Measurements from ENCODE around the gene CHMP2A. TPM values are rescaled to one million over a fixed set of nuclear protein-coding genes. Genes with fewer than 3 reads are reported as not detected.

The CHMP2A gene
- total and polyA plus RNA-seq, 2 of the 13 experiments (the other 11 are each of a cell fraction or from before 2014, with no cell fraction given): 49.7 to 55.0 TPM

DNA sequence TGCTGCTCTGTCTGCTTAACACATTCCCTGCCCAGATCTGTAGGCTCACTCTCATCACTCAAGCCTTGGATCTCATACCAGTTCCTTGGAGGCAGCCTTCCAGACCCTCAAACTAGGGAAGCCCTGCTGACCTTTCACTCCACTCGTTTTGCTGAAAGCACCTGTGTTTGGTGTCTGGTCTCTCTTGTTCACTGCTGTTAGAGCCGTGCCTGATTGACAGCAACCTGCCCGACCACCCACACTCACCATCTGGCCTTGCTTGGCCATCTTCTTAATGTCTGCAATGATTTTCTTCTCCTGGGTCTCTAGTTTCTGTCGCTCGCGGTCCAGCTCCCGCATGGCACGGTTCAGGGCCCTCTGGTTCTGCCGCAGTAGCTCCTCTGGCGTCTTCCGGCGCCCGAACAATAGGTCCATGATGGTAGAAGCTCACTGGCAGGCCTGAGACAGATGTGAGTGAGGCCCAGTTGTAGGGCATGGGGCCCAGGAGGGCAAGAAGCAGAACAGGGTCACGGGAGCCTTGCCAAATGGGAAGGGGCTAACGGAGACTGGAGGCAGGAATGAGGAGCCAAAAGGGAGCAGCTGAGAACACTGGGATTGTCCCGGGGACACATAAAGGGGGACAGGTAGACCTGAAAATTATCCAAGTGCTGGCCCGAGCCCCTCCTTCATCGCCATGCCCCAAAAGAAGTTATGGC is 959 bp downstream of the CHMP2A start (continued):
- TF ChIP-seq SALL1 (CRISPR knock-in tag; IDR thresholded peaks at IDR 0.05) (0 out of 2 replicates have a peak, but pooled peaks have one; percentile 19), PCBP2 (optimal IDR thresholded peaks at IDR 0.05; ENCODE audit: low read depth, low read length, poor library complexity, severe bottlenecking) (no peak), GZF1 (CRISPR knock-in tag; IDR thresholded peaks at IDR 0.05) (no peak), ZNF160 (CRISPR knock-in tag; IDR thresholded peaks at IDR 0.05) (no peak), ZNF891 (CRISPR knock-in tag; IDR thresholded peaks at IDR 0.05) (0 out of 2 replicates have a peak, but pooled peaks have one; percentile 22), ZNF430 (CRISPR knock-in tag; IDR thresholded peaks at IDR 0.05) (0 out of 2 replicates have a peak, but pooled peaks have one; percentile 19)
- TF ChIP-seq, protein P1, sequence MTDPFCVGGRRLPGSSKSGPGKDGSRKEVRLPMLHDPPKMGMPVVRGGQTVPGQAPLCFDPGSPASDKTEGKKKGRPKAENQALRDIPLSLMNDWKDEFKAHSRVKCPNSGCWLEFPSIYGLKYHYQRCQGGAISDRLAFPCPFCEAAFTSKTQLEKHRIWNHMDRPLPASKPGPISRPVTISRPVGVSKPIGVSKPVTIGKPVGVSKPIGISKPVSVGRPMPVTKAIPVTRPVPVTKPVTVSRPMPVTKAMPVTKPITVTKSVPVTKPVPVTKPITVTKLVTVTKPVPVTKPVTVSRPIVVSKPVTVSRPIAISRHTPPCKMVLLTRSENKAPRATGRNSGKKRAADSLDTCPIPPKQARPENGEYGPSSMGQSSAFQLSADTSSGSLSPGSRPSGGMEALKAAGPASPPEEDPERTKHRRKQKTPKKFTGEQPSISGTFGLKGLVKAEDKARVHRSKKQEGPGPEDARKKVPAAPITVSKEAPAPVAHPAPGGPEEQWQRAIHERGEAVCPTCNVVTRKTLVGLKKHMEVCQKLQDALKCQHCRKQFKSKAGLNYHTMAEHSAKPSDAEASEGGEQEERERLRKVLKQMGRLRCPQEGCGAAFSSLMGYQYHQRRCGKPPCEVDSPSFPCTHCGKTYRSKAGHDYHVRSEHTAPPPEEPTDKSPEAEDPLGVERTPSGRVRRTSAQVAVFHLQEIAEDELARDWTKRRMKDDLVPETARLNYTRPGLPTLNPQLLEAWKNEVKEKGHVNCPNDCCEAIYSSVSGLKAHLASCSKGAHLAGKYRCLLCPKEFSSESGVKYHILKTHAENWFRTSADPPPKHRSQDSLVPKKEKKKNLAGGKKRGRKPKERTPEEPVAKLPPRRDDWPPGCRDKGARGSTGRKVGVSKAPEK (CRISPR knock-in tag; IDR thresholded peaks at IDR 0.05; ENCODE audit: borderline replicate concordance): no peak
- TF ChIP-seq, protein P2, sequence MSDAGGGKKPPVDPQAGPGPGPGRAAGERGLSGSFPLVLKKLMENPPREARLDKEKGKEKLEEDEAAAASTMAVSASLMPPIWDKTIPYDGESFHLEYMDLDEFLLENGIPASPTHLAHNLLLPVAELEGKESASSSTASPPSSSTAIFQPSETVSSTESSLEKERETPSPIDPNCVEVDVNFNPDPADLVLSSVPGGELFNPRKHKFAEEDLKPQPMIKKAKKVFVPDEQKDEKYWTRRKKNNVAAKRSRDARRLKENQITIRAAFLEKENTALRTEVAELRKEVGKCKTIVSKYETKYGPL (CRISPR knock-in tag; IDR thresholded peaks at IDR 0.05): no peak

DNA sequence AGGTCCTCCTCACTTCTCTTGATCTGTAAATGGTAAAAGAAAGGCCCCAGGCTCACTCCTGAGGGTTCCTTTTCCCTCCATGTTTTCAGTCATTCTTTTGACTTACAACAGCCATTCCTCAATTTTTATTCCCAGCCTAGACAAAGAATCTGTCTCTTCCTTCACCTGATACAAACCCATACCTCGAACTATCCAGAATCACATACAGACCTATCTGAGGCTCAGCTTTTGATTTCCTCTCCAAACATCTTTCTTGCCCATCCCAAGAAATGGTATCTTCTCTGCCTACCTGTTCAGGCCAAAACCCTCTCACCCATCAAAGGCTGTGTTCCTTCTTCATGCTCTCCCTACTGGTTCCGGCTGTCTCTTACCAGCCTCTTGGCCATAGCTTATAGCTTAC is 2.2 kb downstream of the CHMP2A start:
- CTCF ChIA-PET (ENCODE audit: low intra/inter-chr PET ratio, low total read pairs): no interaction called here
- DNase-seq (ENCODE audit: low spot score) (no peak), FAIRE-seq (no peak), ATAC-seq (no peak)
- H2AFZ ChIP-seq (ENCODE audit: low read length): no peak overlapping the region
- peaks cover 32% of the 10 kb centered on the region for H3K4me1 ChIP-seq (ENCODE audit: insufficient read depth, low read length)
- POLR2A ChIA-PET: interaction anchor here (0.6 to 3.5 kb wide), 3 partner anchors 8 to 33 kb away, joined by 3 to 58 read pairs (median 31); partner anchors contain the start of genes TRIM28 and ZBTB45
- H3K9ac ChIP-seq (ENCODE audit: insufficient read depth, low read depth, low read length): no peak overlapping the region
- H3K79me2 ChIP-seq (ENCODE audit: insufficient read depth, low read length): peaks cover 26% of the 10 kb centered on the region
- intact Hi-C loops (cut with micrococcal nuclease; ENCODE audit: unreplicated experiment): no loop called here
- BruUV-seq (replicated peaks): no TSS peak
- H3K27ac ChIP-seq (ENCODE audit: extremely low read length, insufficient read depth, low read length): peak overlapping the region; percentile 34
- H3K27me3 ChIP-seq (ENCODE audit: control insufficient read depth in 1 of 2, insufficient read depth in 2 of 2, low read length in 2 of 2): no peaks in the 10 kb centered on the region
- in situ Hi-C loops (cut with HindIII; ENCODE audit: extremely low pct_ligation_motif_present, low pct_unique_long_range_greater_than_20kb): no loop called here
- H4K20me1 ChIP-seq (ENCODE audit: insufficient read depth, low read length): peaks cover 22% of the 10 kb centered on the region
- H3K9me3 ChIP-seq (ENCODE audit: low read length): no peaks in the 10 kb centered on the region
- H3K36me3 ChIP-seq (replicated peaks in 1 of 2; ENCODE audit: control insufficient read depth in 1 of 2, insufficient read depth in 2 of 2, low read length in 2 of 2): peaks cover 35 to 58% of the 10 kb centered on the region in 2 experiments
- H3K4me2 ChIP-seq (ENCODE audit: low read depth, low read length): no peak overlapping the region
- 99% methylated on average over 2 of the region's 2 CpGs for WGBS (ENCODE audit: low lambda C conversion rate)
- no peak overlapping the region for H3K4me3 ChIP-seq (replicated peaks in 1 of 3; ENCODE audit: insufficient read depth in 1 of 3, low read depth in 2 of 3, low read length in 3 of 3)
- TF ChIP-seq, protein P3, sequence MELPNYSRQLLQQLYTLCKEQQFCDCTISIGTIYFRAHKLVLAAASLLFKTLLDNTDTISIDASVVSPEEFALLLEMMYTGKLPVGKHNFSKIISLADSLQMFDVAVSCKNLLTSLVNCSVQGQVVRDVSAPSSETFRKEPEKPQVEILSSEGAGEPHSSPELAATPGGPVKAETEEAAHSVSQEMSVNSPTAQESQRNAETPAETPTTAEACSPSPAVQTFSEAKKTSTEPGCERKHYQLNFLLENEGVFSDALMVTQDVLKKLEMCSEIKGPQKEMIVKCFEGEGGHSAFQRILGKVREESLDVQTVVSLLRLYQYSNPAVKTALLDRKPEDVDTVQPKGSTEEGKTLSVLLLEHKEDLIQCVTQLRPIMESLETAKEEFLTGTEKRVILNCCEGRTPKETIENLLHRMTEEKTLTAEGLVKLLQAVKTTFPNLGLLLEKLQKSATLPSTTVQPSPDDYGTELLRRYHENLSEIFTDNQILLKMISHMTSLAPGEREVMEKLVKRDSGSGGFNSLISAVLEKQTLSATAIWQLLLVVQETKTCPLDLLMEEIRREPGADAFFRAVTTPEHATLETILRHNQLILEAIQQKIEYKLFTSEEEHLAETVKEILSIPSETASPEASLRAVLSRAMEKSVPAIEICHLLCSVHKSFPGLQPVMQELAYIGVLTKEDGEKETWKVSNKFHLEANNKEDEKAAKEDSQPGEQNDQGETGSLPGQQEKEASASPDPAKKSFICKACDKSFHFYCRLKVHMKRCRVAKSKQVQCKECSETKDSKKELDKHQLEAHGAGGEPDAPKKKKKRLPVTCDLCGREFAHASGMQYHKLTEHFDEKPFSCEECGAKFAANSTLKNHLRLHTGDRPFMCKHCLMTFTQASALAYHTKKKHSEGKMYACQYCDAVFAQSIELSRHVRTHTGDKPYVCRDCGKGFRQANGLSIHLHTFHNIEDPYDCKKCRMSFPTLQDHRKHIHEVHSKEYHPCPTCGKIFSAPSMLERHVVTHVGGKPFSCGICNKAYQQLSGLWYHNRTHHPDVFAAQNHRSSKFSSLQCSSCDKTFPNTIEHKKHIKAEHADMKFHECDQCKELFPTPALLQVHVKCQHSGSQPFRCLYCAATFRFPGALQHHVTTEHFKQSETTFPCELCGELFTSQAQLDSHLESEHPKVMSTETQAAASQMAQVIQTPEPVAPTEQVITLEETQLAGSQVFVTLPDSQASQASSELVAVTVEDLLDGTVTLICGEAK (IDR thresholded peaks at IDR 0.05): no peak
- TF ChIP-seq, protein P3 (CRISPR knock-in tag; IDR thresholded peaks at IDR 0.05): no peak
